Measurements from ENCODE around the gene HDAC1. TPM values are rescaled to one million over a fixed set of nuclear protein-coding genes. Genes with fewer than 3 reads are reported as not detected.

HDAC1 gene
- total and polyA plus RNA-seq, 2 of the 4 experiments (the other 2 are of a cell fraction): 95.5 to 139 TPM

- Histone ChIP-seq H3K4me1 (ENCODE audit: control insufficient read depth, insufficient read depth, low read length) (no peaks in the 10 kb centered on the region), H3K4me2 (ENCODE audit: low read depth, low read length) (no peak overlapping the region), H3K27me3 (ENCODE audit: control insufficient read depth, insufficient read depth, low read length) (peaks cover 2% of the 10 kb centered on the region; the same call in 1 of the 2 replicates), H2AFZ (replicated peaks; ENCODE audit: low read length, poor library complexity) (peak overlapping the region; percentile 18), H2BK5ac (ENCODE audit: low read depth, low read length, poor library complexity, severe bottlenecking) (no peak overlapping the region), H2BK20ac (ENCODE audit: low read depth, low read length) (no peak overlapping the region), H4K20me1 (ENCODE audit: insufficient read depth, low read length) (no peaks in the 10 kb centered on the region), H3K79me1 (ENCODE audit: low read depth in 1 of 2, low read length in 2 of 2) (no peaks in the 10 kb centered on the region), H3K4ac (ENCODE audit: low read depth, low read length) (no peak overlapping the region), H3K14ac (replicated peaks; ENCODE audit: low read depth, low read length) (no peak overlapping the region), H3K18ac (ENCODE audit: low read depth, low read length) (no peak overlapping the region), H3K27ac (ENCODE audit: insufficient read depth, low read length) (no peak overlapping the region), H4K91ac (ENCODE audit: insufficient read depth, low read depth, low read length) (no peak overlapping the region), H3K9me1 (ENCODE audit: insufficient read depth, low read length) (no peaks in the 10 kb centered on the region), H2AK5ac (ENCODE audit: low read depth, low read length) (no peak overlapping the region), H3K23ac (ENCODE audit: low read depth, low read length) (no peak overlapping the region), H2BK15ac (ENCODE audit: low read depth, low read length) (no peak overlapping the region), H4K5ac (ENCODE audit: low read depth, low read length) (no peak overlapping the region), H3K4me3 (ENCODE audit: insufficient read depth, low read depth, low read length) (no peak overlapping the region), H3K9ac (ENCODE audit: low read depth, low read length) (no peak overlapping the region), H4K8ac (ENCODE audit: low read depth in 2 of 2, low read length in 2 of 2) (no peak overlapping the region), H3K56ac (ENCODE audit: extremely low read depth, insufficient read depth, low read length) (no peak overlapping the region), H3K9me3 (ENCODE audit: control insufficient read depth, insufficient read depth, low read length) (no peaks in the 10 kb centered on the region), H2AK9ac (replicated peaks; ENCODE audit: low read depth, low read length, poor library complexity) (no peak overlapping the region), H2BK120ac (ENCODE audit: low read depth, low read length) (no peak overlapping the region), H3K36me3 (ENCODE audit: control insufficient read depth, insufficient read depth, low read length) (no peaks in the 10 kb centered on the region)
- dilution Hi-C loops (cut with HindIII; ENCODE audit: low sequenced_read_pairs, unreplicated experiment) (no loop called here), in situ Hi-C loops (cut with MboI; ENCODE audit: low sequenced_read_pairs) (no loop called here), intact Hi-C loops (cut with micrococcal nuclease) (no loop called here)
- ChIA-PET POLR2A (ENCODE audit: unreplicated experiment) (no interaction called here), CTCF (no interaction called here)
- DNase-seq (no peak), ATAC-seq (ENCODE audit: low read depth) (no peak)
- TF ChIP-seq RCOR1 (IDR thresholded peaks at IDR 0.05; ENCODE audit: insufficient replicate concordance, low read length): no peak
- no peak for TF ChIP-seq SMC3 (IDR thresholded peaks at IDR 0.05; ENCODE audit: low read depth, low read length)
- TF ChIP-seq CHD1 (IDR thresholded peaks at IDR 0.05; ENCODE audit: low read depth, low read length): no peak
- WGBS, 2 experiments (ENCODE audit: extremely low coverage in 2 of 2, insufficient read length in 1 of 2): 60% methylated on average over 1 of the region's 10 CpGs; no CpG with 5 or more reads in 1 of the 2 experiments
- no TSS peak for BruUV-seq (replicated peaks)
Observed at GRCh38 chr1:32255072-32256071, 36.5 kb upstream of the HDAC1 start.

All from IMR-90 (cell line).